C4-2B (cell line): ENCODE results near the gene PRICKLE2.

Experiments used
- CTCF ChIP-seq: fragments of 450-650 bp; conservative IDR thresholded peaks from 2 replicates; pipeline ENCODE4 v1.5.1; 2017; ENCODE audit warnings: mild to moderate bottlenecking
- ZFX ChIP-seq: fragments of 450-650 bp; IDR thresholded peaks from 2 replicates; pipeline ENCODE4 v1.6.1; 2017

GRCh38 chr3:64144241-64144900, 80.9 kb downstream of the PRICKLE2 start:
- no peak for TF ChIP-seq CTCF
- TF ChIP-seq ZFX: no peak
